GM18499 (cell line): ENCODE measurements around the gene PRDM11.

ENCODE experiments used
- ATAC-seq: cut with Tn5 transposase; IDR thresholded peaks from one replicate; pipeline ENCODE4 v1.9.1; 2021; ENCODE audit warnings: moderate number of reproducible peaks; ENCODE audit not compliant: insufficient read depth, unreplicated experiment

PRDM11 gene

DNA sequence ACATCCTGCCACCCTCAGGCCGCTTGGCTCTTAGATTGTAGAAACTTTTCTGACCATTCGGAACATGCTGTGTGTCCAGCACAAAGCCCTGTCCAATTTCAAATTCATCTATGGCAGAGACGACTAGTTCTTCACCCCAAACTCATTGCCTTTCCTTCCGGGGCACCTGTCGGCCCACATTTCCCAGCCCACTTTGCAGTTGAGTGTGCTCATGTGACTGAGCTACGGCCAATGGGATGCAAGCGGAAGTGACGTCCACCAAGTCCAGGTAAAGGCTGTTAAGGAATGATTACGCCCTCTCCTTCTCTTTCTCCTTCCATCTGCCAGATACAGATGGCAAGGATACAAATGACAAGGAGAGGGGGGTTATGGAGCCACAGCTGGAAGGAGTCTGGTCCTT lies 107.2 kb downstream of the PRDM11 start:
- ATAC-seq: no peak

DNA sequence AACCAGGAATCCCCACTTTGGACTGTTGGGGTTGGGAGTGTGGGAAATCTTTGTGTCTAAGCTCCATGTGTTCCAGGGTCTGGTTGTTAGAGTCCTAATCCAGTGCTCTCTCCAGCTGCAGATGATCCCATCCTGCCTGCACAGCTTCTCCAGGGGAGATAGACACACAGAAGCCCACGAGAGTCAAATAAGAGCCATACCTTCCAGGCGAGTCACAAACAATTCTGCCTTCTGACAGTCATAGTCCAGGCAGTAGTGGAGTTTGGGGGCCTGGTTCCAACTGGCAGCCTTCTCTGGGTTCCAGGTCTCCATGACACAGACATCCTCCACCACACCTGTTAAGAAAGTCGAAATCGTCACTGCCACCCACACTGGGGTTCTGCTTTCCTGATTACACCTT lies 107.6 kb downstream of the PRDM11 start:
- ATAC-seq: no peak

GRCh38 chr11:45258982-45259530 lies 112.6 kb downstream of the PRDM11 start:
- ATAC-seq: no peak

DNA sequence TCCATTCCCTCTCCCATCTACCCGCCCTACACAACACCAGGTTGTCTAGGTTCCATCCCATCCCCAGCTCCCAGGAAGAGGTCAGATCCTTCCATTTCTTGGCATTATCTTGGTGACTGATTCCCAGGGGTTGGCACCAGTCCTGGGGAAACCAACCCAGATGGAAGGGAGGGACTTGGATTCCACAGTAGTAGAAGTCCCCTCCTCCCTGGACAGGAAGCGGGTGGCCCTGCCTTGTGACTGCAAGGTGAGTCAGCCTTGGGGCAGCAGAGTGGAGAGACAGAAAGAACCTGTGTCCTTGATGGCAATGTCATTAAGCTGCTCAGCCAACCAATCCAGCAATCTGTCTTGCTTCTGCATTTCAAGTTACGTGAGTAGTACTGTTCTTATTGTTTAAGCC lies 113.2 kb downstream of the PRDM11 start:
- ATAC-seq: no peak

GRCh38 chr11:45260071-45260470 lies 113.6 kb downstream of the PRDM11 start:
- ATAC-seq: no peak

DNA sequence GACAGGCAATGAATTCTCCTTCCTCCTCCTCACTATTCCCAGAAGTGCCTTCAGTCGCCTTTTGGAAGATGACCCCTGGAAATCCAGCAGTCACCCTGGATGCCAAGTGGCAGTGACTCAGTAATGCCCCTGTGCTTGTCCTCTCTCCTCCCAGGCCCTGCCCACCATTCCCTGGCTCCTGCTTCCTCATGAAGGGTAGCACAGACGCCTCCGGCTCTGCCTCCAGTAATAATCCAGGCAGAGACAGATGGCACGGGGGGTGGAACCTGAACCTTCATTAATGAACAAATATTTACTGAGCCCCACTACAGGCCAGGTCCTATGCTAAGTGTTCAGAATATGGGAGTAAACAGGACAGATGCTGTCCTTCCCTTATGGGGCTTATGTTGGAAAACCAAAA lies 116.5 kb downstream of the PRDM11 start:
- no peak for ATAC-seq

DNA sequence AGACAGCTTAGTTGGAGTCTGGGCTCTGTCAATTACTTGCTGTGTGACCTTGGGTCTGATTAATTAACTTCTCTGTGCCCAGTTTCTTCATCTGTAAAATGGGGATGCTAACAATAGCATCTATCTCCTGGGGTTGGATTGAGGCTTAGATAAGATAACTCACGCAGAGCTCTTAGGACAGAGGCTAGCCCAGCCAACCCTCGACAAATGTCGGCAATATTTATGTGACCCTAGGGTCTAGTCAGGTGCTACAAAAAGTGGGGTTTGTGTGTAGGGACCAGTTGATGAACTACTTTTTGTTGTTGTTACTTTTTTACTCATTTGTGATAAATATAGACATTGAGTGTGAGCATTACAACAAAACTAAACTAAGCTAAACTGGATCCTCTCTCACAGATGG lies 117.3 kb downstream of the PRDM11 start:
- ATAC-seq: no peak

GRCh38 chr11:45264839-45265515 lies 118.5 kb downstream of the PRDM11 start:
- ATAC-seq: no peak

DNA sequence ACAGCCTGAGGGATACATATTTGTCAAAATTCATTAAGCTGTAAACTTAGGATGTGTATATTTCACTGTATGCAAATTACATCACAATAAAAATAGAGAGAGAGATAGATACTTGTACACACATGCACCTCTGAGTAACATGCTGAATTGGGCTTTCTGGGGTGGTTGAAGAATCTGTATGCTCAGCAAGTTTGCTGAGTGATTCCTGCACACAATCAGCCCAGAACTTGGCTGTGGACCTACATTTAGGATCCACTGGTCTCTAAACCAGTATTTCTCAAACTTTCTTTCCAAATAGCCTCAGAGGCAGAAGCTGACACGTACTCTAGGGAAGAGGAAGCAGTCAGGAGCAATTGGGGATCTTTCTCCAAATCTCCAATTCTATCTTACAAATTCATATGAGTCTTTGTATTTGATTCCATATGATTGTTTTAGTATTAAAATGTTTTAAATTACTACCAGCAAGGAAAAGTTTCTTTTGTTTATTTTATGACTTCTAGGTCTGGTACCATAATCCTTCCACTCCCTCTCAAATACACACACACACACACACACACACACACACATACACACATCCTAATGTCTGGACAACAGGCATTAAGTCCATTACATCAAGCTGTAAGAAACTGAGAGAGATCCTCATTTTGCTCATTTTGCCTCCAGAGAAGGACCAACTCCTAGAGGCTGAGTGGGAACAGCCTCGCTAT lies 119.7 kb downstream of the PRDM11 start:
- ATAC-seq: no peak

DNA sequence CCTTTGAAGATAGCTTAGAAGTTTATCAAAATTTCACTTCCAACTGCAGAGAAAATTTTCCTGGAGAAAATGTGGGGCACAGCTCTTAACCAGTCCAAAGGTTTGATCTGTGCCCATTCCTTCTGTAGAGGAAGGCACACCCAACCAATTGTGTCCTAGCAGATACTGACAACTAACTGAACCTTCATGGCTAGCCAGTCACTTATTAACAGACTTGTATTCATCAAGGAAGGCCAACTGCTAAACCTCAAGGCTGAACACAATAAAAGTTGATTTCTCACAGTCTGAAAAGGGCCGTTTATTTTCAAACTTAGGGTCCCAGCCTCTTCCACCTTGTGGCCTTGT lies 120.2 kb downstream of the PRDM11 start:
- no peak for ATAC-seq

GRCh38 chr11:45267052-45267451 lies 120.6 kb downstream of the PRDM11 start:
- no peak for ATAC-seq

GRCh38 chr11:45267652-45268299 lies 121.3 kb downstream of the PRDM11 start:
- ATAC-seq: no peak

GRCh38 chr11:45269678-45270077 lies 123.2 kb downstream of the PRDM11 start:
- no peak for ATAC-seq

DNA sequence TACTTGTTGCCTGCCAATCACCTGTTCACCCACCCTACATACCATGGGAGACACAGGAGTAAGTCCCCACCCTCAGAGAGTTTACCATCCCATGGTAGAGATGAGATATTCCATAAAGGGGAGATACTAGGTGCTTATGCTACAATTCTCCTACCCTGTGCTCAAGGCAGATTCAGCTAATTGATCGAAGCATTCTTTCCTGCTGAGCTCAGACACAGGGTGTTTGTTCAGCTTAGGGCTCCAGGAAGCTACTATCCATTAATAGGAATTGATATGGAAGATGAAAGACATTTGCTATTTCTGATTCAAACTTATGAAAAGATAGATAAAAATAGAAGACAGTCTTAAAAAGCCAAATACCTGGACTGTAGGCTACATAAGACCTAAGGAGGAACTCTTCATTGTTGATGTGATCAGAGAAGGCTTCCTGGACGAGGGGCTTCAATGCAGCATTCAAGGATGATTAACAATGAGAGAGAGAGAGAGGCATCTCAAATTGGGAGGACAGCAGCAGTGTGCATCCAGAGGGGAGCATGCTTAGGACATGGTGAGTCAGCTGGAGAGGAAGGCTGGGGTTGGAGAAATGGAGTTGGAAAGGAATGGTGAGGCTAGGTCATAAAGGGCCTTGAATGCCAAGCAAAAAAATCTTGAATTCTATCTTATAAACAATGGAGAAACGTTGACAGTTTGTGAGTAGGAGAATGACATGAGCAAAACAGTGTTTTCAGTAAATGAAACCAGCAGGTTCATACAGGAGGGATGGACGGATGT lies 124.7 kb downstream of the PRDM11 start:
- no peak for ATAC-seq

- ATAC-seq: no peak
These were observed 126.3 kb downstream of the PRDM11 start for GRCh38 chr11:45272701-45273100.

- no peak for ATAC-seq
These were observed 127.1 kb downstream of the PRDM11 start for GRCh38 chr11:45273509-45273908.

DNA sequence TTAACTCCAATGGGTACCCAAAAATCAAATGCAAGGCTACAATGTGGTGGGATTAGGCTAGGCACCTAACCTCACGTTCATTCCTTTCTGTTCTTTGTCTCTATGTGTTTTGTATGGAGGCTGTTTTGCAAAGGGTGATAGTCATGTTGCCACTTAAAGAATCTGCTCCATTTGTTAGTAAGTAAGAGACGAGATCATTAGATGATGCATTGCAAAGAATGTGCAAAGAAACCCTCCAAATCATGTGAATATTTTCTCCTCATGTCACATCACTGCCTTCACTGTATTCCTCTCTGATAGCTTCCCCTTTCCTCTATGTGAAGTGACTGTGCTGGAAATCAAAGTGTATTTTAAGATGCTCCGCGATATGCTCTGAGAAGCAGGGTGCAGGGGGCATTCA lies 127.8 kb downstream of the PRDM11 start:
- ATAC-seq: no peak

DNA sequence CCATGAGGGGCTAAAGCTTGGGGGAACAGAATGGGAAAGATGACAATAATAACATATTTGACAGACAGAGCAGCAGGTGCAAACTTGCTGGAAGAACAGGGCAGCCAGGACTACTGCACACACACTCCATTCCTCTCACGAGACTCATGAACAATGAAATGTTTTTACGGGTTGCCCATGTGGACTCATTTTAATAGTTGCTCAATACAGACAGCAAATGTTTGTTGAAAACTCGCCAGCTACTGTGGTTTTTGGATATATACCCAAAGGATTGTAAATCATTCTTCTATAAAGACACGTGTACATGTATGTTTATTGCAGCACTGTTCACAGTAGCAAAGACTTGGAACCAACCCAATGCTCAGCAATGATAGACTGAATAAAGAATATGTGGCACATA lies 129.4 kb downstream of the PRDM11 start:
- ATAC-seq: no peak

GRCh38 chr11:45278714-45279113 lies 132.3 kb downstream of the PRDM11 start:
- ATAC-seq: no peak

GRCh38 chr11:45279645-45280044 lies 133.2 kb downstream of the PRDM11 start:
- ATAC-seq: no peak

- no peak for ATAC-seq
These were observed 134.0 kb downstream of the PRDM11 start for GRCh38 chr11:45280449-45280848.
